HG02970 (cell line): ENCODE results near the gene MRFAP1.

ENCODE experiments used
- ATAC-seq: cut with Tn5 transposase; IDR thresholded peaks from one replicate; pipeline ENCODE4 v1.9.1; 2021; ENCODE audit warnings: mild to moderate bottlenecking, moderate library complexity, moderate number of reproducible peaks; ENCODE audit not compliant: unreplicated experiment, low FRiP score

MRFAP1 gene

DNA sequence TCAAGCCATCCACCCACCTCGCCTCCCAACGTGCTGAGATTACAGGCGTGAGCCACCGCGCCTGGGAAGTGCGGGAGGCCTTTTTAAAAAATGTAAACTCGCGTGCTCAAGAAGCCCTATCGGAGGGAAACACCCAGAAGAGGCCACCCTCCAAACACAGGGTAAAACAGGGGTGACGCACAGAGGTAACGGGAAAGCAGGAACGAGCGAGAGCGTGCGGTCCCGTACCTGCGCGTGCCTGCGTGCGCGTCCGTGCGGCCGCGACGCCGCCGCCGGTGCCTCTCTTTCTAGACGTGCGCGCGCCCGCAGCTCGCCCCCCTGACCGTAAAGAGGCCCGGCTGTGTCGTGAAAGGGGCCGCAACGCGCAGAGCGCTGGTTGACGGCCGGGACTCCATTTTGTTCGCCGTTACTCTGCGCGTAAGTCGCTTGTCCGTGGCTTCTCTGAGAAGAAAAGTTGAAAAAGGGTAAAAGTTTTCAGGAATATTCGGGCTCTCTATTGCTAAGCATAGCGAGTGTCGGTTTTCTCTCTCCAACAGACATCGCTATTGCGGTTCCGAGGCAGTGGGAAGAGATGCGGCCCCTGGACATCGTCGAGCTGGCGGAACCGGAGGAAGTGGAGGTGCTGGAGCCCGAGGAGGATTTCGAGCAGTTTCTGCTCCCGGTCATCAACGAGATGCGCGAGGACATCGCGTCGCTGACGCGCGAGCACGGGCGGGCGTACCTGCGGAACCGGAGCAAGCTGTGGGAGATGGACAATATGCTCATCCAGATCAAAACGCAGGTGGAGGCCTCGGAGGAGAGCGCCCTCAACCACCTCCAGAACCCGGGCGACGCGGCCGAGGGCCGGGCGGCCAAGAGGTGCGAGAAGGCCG lies at the start of gene MRFAP1:
Gene MRFAP1, plus strand, starts transcription at position 394 of the 872 bp plus-strand sequence. Its CDS starts 178 bp downstream, at position 572.
- peak; percentile 75 for ATAC-seq

DNA sequence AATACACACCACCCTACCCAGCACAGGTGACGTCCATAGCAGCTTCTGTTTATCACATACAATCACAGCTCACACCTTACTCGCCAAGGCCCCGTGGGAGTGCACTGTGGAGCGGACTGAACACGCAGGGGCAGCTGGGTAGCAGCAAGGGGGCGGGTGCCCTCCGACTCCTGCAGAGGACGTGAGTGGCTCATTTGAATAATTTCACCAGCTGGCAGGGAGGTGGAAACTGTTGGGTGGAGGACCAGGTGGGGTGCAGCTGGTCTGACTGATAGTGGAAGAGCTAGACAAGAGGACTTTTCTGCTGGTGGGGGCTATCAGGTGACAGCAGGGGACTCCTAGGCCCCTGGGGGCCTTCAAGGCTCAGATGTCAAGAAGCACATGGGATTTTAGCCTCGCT lies 49.2 kb upstream of the MRFAP1 start:
- ATAC-seq: no peak

DNA sequence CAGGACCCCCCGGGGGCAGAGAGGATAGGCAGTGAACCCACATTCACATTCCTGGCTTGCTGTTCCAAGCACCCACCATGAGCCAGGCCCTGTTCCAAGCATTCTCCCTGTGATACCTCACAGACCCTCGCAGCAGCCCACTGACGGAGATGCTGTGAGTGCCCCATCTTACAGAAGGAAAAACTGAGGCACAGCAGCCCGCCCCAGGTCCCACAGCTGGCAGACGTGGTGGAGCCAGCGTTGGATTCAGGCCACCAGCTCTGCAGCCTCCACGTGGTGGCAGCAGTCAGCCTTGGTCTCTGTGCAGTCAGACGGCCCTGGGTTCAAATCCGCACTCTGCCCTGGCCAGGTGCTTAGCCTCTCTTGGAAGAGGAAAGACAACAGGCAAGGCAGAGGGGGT lies 48.7 kb upstream of the MRFAP1 start:
- no peak for ATAC-seq

DNA sequence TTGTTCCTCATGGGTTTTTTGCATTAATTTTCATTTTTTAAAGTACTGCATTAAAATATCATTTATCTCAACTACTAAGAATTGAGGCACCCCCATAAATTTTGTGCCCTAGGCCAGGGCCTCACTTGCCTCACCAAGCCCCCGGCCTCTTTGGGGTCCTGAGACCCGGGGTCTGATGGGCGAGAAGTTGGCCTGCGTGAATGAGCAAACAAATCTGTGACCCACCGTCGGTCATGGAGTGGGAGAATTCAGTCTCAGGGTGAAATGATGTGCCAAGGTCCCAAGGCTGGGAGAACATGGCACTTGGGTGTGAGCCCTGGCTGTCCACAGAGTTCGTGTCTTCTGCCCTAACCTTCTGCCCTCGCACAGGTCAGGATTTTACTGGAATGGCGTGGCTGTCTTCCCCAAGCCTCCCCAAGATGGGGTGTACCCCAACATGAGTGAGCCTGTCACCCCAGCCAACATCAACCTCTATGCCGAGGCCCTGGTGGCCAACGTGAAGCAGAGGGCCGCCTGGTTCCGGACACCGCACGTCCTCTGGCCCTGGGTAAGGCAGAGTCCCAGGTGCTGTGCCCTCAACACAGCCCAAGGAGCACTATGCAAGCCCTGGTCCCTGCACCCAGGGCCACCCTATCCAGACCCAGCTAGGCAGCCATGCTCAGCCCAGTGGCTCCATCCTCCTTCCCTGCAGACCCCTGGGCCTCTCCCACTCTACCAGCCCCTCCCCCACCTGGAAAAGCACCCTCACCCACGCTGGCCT lies 47.5 kb upstream of the MRFAP1 start:
- no peak for ATAC-seq

DNA sequence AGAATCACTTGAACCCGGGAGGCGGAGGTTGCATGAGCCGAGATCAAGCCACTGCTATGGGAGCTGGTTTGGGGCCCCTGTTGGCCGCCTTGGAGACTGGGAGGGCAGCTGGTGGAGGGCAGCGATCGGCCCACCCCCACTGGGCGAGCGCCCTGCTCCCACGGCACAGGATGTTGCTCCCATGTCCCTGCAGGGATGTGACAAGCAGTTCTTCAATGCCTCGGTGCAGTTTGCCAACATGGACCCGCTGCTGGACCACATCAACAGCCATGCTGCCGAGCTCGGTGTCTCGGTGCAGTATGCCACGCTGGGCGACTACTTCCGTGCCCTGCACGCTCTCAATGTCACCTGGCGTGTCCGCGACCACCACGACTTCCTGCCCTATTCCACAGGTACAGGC lies 46.1 kb upstream of the MRFAP1 start:
- ATAC-seq: no peak

DNA sequence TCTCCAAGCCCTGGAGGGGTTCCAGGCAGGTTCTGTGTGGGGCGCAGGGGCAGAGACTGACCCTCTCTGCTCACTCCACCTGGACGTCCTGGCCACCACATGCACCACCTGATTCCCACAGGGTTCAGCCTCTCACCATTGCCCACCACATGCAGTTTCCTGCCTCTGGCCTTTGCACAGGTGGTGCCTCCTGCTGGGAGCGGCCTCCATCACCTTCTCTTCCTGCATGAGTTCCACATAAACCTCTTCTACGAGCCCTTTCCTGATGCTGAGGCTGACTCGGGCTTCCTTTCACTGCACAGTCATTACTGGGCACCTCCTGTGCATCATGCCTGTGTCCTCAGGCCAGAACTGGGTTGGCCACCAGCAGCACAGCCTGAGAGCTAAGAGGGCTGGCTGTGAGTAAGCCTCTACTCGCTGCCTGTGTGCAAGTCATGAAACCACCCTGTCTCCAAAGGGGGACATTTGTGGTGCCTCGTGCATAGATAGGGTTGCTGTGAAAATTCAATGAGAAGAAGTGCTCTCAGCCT lies 45.6 kb upstream of the MRFAP1 start:
- no peak for ATAC-seq

DNA sequence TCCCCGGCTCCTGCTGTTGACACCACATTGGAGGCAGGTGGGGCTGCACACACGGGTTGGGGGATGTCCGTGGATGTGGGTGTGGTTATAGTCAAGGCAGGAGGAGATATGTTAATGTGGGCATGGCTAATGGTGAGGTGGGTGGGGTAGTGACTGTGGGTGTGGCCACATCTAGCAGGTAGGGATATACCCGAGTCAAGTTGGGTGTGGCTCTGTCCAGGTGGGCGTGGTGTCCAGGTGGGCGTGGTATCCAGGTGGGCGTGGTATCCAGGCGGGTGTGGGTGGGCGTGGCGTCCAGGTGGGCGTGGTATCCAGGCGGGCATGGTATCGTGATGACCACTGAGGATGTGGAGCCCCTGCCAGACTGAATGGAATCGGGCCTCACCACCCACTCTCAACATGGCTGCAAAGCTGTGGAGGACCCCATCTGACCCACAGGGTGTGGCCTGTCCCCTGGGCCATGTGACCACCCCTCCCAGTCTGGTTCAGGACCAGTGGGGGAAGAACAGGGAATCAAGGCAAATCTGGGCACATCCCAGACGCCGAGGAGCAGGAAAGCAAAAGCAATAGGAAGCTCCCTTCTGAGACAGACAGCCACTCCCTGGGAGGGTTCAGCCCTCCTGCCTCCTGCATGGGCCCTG lies 44.5 kb upstream of the MRFAP1 start:
- no peak for ATAC-seq

DNA sequence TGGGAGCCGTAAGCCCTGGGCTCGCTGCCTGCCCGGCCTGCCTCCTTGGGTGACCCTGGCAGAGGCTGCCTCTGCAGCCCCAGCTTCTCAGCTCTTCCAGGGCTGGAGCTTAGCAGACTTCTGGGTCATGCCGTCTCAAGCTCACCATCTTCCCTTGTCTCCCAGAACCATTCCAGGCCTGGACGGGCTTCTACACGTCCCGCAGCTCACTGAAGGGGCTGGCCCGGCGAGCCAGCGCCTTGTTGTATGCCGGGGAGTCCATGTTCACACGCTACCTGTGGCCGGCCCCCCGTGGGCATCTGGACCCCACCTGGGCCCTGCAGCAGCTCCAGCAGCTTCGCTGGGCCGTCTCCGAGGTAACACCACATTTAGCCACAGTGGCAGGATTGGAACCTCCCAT lies 43.5 kb upstream of the MRFAP1 start:
- ATAC-seq: no peak

DNA sequence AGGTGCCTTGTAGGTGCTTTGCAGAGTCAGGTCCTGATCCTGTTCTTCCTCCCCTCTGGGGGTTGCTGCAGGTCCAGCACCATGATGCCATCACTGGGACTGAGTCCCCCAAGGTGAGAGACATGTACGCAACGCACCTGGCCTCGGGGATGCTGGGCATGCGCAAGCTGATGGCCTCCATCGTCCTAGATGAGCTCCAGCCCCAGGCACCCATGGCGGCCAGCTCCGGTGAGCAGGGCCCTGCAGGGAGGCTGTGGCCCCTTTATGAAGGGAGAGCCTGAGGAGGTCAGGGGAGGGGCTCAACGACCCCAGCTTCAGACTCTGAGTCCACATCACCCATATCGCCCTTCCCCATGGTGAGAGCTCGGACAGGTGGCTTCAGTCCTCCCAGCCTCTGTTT lies 42.4 kb upstream of the MRFAP1 start:
- ATAC-seq: no peak

DNA sequence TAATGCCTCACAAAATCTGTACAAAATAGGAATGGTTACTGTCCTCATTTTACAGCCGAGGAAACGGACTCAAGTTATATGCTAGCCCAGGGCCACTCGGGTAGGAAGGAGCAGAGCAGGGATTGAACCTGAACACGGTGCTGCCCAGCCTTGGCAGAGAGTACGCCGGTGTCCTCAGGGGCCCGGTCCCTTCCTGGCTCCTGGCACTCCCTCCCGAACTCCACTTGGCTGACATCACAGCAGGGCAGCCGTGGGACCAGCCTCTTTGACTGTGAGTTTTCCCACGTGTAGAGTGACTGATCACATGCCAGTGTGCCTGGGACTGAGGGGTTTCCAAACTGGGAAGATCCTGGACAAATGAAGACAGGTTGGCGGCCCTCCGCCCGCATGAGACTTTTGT lies 41.8 kb upstream of the MRFAP1 start:
- ATAC-seq: no peak

DNA sequence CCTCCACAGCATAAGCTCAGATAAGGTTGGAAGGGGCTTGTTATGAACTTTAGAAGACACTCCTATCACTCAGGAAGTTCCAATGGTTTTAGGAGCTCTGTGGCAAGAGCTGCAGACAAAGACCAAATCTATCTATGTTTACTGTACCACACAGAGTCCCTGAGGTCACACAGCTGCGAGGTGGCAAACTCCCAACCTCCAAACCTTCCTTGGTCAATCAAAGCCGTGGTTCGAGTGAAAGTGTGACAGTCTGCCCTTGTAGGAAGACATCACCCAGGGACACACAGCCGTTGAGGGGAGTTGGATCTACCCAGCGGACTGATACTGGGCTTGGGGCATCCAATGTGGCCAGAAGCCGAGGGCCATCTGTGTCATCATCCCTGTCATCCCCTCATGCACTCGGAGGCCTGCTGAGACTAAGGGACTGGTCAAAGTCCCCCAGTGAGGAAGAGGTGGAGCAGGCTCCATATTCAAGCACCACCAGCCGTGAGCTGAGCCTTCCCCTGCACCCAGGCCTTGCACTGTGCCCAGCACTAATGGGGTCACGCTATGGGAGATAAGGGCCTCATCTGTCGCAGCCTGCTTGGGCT lies 38.7 kb upstream of the MRFAP1 start:
- ATAC-seq: no peak

DNA sequence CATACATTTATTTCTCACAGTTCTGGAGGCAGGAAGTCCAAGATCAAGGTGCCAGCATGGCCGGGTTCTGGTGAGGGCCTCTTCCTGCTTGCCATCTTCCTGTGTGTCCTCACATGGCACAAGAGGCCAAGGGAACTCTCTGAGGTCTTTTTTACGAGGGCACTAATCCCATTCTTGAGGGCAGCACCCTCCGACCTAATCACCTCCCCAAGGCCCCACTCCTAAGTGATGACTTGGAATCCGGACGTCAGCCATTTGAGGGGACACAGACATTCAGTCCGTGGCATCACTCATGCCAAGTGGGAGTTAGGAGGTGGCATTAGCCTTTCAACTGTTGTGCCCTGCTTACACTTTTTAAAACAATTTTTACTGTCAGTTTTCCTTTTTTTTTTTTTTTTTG lies 38.2 kb upstream of the MRFAP1 start:
- ATAC-seq: no peak

DNA sequence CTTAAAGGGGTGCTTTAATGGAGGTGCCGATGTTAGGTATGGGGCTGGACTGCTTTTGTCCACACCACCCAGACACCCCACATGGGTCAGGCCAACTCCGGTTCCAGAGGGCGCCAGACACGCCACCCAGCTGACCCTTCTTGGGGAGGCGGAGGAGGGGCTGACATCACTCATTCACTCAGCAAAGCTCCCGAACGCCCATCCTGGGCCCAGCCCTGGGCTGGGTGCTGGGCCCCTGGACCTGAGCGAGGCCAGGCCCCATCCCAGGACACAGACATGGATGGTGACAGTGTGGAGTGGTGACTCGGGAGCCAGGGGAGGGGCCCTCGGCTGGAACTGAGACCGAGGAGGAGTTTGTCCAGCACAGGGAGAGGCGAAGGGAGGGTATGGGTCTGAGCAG lies 37.4 kb upstream of the MRFAP1 start:
- no peak for ATAC-seq

DNA sequence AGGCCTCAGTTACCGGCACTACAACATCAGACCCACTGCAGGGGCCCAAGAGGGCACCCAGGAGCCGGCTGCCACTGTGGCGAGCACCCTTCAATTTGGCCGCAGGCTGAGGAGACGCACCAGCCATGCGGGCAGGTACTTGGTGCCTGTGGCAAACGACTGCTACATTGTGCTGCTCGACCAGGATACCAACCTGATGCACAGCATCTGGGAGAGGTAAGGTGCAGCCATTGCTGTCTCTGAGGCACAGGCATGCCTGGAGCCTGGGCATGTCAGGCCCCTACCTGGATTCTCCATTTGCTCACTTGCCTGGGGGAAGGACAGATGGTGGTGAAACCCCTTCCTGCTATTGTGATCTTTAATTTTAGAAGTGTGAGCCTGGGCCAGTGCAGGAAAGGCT lies 35.4 kb upstream of the MRFAP1 start:
- ATAC-seq: no peak

DNA sequence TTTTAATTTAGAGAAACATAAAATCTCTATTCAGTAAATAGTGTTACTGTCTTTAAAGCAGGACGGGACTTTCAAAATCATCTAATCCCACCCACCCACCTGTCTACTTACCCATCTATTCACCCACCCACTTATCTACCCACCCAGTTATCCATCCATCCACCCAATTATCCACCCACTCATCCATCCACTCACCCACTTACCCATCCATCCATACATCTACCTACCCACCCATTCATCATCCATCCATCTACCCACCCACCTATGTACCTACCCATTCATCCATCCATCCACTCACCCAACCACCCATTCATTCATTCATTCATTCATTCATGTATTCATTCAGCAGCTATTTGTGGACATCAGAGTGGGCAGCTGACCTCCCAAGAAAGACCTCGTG lies 34.9 kb upstream of the MRFAP1 start:
- ATAC-seq: no peak

DNA sequence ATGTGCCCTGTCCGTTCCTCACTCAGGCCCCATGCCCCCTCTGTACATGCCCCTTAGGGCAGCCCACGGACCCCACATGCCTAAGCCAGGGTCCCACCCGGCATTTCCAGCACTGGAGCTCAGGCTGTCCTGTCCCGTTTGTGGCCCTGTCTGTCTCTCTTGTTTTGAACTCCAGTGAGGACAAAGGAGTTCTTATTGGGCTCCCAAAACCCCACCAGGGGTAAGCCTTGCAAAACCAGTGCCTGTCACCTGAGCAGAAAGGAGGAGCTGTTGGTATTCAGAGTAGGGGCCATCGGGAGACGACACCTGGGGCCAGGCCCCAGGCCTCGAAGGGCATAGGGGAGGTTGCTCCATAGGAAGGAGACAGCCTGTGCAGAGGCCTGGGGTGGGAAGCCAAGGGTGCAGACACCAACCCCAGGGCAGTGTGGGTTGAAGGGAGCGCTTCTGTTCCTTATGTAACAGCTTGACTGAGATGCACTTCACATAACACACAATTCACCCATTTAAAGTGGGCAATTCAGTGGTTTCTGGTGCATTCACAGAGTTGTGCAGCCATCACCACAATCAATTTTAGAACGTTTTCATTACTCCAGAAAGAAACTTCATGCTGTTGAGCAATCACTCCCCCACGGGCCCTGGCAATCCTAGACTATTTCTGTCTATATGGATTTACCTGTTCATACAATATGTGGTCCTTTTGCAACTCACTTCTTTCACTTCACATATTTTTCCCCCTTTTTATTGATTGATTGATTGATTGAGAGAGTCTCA lies 33.8 kb upstream of the MRFAP1 start:
- ATAC-seq: no peak

DNA sequence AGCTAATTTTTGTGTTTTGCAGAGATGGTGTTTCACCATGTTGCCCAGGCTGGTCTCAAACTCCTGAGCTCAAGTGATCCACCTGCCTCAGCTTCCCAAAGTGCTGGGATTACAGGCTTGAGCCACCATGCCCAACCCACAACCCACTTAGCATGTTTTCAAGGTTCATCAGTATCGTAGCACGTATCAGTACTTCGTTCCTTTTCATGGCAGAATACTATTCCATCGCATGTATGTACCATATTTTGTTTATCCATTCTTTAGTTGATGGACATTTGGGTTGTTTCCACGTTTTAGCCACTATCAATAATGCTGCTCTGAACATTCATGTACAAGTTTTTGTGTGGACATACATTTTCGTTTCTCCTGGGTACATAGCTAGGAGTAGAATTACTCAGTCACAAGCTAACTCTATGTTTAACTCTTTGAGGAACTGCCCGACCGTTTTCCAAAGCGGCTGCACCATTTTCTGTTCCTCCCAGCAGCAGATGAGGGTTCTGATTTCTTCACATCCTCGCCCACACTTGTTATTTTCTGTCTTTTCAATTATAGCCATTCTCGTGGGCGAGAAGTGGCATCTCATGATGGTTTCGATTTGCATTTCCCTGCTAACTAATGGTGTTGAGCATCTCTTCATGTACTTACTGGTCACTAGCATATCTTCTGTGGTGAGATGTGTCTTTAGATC lies 33.0 kb upstream of the MRFAP1 start:
- no peak for ATAC-seq

DNA sequence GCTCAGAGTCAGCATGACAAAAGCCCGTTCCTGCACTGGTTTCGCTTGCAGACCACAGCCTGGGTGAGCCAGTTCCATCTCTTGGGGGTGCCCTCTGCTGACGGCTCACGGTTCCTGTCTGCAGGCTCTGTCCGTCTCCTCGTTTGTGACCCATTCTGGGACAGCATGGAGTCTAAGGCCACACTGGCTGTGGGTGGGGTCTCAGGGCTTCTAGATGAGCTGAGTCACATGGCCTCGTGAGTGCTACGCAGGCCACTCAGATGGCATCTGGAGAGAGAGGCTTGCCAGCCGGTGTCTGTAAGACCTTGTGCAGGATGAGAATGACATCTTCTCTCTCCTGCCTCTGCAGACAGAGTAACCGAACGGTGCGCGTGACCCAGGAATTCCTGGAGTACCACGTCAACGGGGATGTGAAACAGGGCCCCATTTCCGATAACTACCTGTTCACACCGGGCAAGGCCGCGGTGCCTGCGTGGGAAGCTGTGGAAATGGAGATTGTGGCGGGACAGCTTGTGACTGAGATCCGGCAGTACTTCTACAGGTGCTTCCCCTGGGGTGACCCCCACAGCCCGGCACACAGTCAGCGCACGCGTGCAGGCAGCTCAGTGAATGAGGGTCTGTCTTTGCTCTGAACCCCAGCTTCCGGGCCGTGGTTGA lies 31.6 kb upstream of the MRFAP1 start:
- no peak for ATAC-seq
